ENCODE measurements around the gene NTM.

- TF ChIP-seq POLR2A (IDR thresholded peaks at IDR 0.05; ENCODE audit: low read depth, low read length): no peak
- no peak for TF ChIP-seq POLR2AphosphoS5 (IDR thresholded peaks at IDR 0.05; ENCODE audit: low read depth, low read length)
- TF ChIP-seq TAF1 (IDR thresholded peaks at IDR 0.05; ENCODE audit: borderline replicate concordance, low read depth, low read length): no peak
These were observed 913.6 kb downstream of the NTM start for GRCh38 chr11:132284048-132284447.

Measured in GM12892 (cell line).